ENCODE measurements around the gene CUL3. TPM values are rescaled to one million over a fixed set of nuclear protein-coding genes. Genes with fewer than 3 reads are reported as not detected.

Gene CUL3
- total RNA-seq, 2 experiments from 2014 or later: 115 TPM

- peaks cover 54% of the 10 kb centered on the region for H3K4me1 Mint-ChIP-seq (ENCODE audit: low read depth)
- H3K9me3 Mint-ChIP-seq: no peaks in the 10 kb centered on the region
- H3K27ac Mint-ChIP-seq: no peak overlapping the region
- H3K27ac ChIP-seq (ENCODE audit: low read depth in 1 of 2, low read length in 2 of 2): no peak overlapping the region
- H3K36me3 ChIP-seq (ENCODE audit: insufficient read depth, low read length): peaks cover 23% of the 10 kb centered on the region
- H3K27me3 ChIP-seq (ENCODE audit: control insufficient read depth in 1 of 2, insufficient read depth in 2 of 2, low read length in 2 of 2): no peaks in the 10 kb centered on the region
- ChIA-PET CTCF (no interaction called here), POLR2A (no interaction called here)
- H3K4me3 Mint-ChIP-seq: no peak overlapping the region
- no peaks in the 10 kb centered on the region for H3K27me3 Mint-ChIP-seq
- H3K36me3 Mint-ChIP-seq (ENCODE audit: low read depth): peaks cover 76% of the 10 kb centered on the region
- no peaks in the 10 kb centered on the region for H3K9me3 ChIP-seq (ENCODE audit: control insufficient read depth in 1 of 2, insufficient read depth in 1 of 2, low read length in 2 of 2)
- intact Hi-C loops (cut with DNase I, micrococcal nuclease): no loop called here
- no peak for TF ChIP-seq CTCF (IDR thresholded peaks at IDR 0.05)
- no peak for ATAC-seq (ENCODE audit: poor library complexity)
- peaks cover 3% of the 10 kb centered on the region for H3K4me1 ChIP-seq (ENCODE audit: insufficient read depth, low read length)
- DNase-seq: no peak
- H3K4me3 ChIP-seq (ENCODE audit: low read length): no peak overlapping the region
These were observed 71.2 kb downstream of the CUL3 start for GRCh38 chr2:224513991-224514390.

- H3K27ac Mint-ChIP-seq: no peak overlapping the region
- Histone ChIP-seq H3K9me3 (ENCODE audit: control insufficient read depth in 1 of 2, insufficient read depth in 1 of 2, low read length in 2 of 2) (no peaks in the 10 kb centered on the region), H3K27ac (ENCODE audit: low read depth in 1 of 2, low read length in 2 of 2) (no peak overlapping the region), H3K27me3 (ENCODE audit: control insufficient read depth in 1 of 2, insufficient read depth in 2 of 2, low read length in 2 of 2) (no peaks in the 10 kb centered on the region), H3K36me3 (ENCODE audit: insufficient read depth, low read length) (peaks cover 49% of the 10 kb centered on the region), H3K4me3 (ENCODE audit: low read length) (no peak overlapping the region), H3K4me1 (ENCODE audit: insufficient read depth, low read length) (no peaks in the 10 kb centered on the region)
- ATAC-seq (ENCODE audit: poor library complexity) (no peak), DNase-seq (no peak)
- CTCF ChIA-PET: interaction anchor here (0.7 kb wide), 2 partner anchors 13 to 92 kb away, joined by 3 read pairs; no protein-coding TSS in a partner anchor
- peaks cover 78% of the 10 kb centered on the region for H3K36me3 Mint-ChIP-seq (ENCODE audit: low read depth)
- intact Hi-C loops (cut with DNase I, micrococcal nuclease): no loop called here
- no peaks in the 10 kb centered on the region for H3K27me3 Mint-ChIP-seq
- H3K9me3 Mint-ChIP-seq: no peaks in the 10 kb centered on the region
- H3K4me1 Mint-ChIP-seq (ENCODE audit: low read depth): peaks cover 13% of the 10 kb centered on the region
- POLR2A ChIA-PET: interaction anchor here (0.6 kb wide), 1 partner anchor 1857 kb away, joined by 3 read pairs; no protein-coding TSS in a partner anchor
- TF ChIP-seq CTCF (IDR thresholded peaks at IDR 0.05): no peak
- no peak overlapping the region for H3K4me3 Mint-ChIP-seq
These were observed 77.4 kb downstream of the CUL3 start for GRCh38 chr2:224507789-224508188.

- Histone ChIP-seq H3K27me3 (ENCODE audit: control insufficient read depth in 1 of 2, insufficient read depth in 2 of 2, low read length in 2 of 2) (no peaks in the 10 kb centered on the region), H3K27ac (ENCODE audit: low read depth in 1 of 2, low read length in 2 of 2) (no peak overlapping the region), H3K9me3 (ENCODE audit: control insufficient read depth in 1 of 2, insufficient read depth in 1 of 2, low read length in 2 of 2) (no peaks in the 10 kb centered on the region), H3K36me3 (ENCODE audit: insufficient read depth, low read length) (peaks cover 54% of the 10 kb centered on the region), H3K4me3 (ENCODE audit: low read length) (no peak overlapping the region), H3K4me1 (ENCODE audit: insufficient read depth, low read length) (no peaks in the 10 kb centered on the region)
- Mint-ChIP-seq H3K27me3 (no peaks in the 10 kb centered on the region), H3K9me3 (no peaks in the 10 kb centered on the region), H3K27ac (no peak overlapping the region), H3K36me3 (ENCODE audit: low read depth) (peaks cover 80% of the 10 kb centered on the region), H3K4me3 (no peak overlapping the region), H3K4me1 (ENCODE audit: low read depth) (peaks cover 12% of the 10 kb centered on the region)
- TF ChIP-seq CTCF (IDR thresholded peaks at IDR 0.05): no peak
- POLR2A ChIA-PET: interaction anchor here (1.0 kb wide), 2 partner anchors 68 to 79 kb away, joined by 3 to 5 read pairs; no protein-coding TSS in a partner anchor
- no peak for DNase-seq
- CTCF ChIA-PET: no interaction called here
- intact Hi-C loops (cut with DNase I, micrococcal nuclease): no loop called here
- ATAC-seq (ENCODE audit: poor library complexity): no peak
These were observed 78.7 kb downstream of the CUL3 start for GRCh38 chr2:224506494-224506893.

All from CD4-positive, alpha-beta T cell (primary cell).